ENCODE data around the gene NPAS4.
A peak's percentile ranks its signal among the peaks of the same experiment; 100 is the strongest.

GRCh38 chr11:66420671-66421476 lies at the start of gene NPAS4:
- no peak for TF ChIP-seq CTCF (IDR thresholded peaks at IDR 0.05)
- peak; percentile 100 for TF ChIP-seq EZH2 (IDR thresholded peaks at IDR 0.05)
- TF ChIP-seq EZH2phosphoT487 (IDR thresholded peaks at IDR 0.05) = peak; percentile 98

Data from neural progenitor cell (in vitro differentiated cells).